Testis (tissue), 5 donors: ENCODE results near the gene FCER1G. TPM values are rescaled to one million over a fixed set of nuclear protein-coding genes. Genes with fewer than 3 reads are reported as not detected.
A peak's percentile ranks its signal among the peaks of the same experiment; 100 is the strongest.

Source experiments
- DNase-seq: peaks from one replicate; pipeline ENCODE4 v3.0.0-alpha.2; 2019
- H3K27ac ChIP-seq, 2 donors: fragments of 200-600 bp; sonication (generic); one replicate each; pipeline ENCODE4 v1.5.1; 2019
- H3K27me3 ChIP-seq: fragments of 200-600 bp; sonication (generic); one replicate; pipeline ENCODE4 v1.5.1; 2019
- H3K36me3 ChIP-seq: fragments of 200-600 bp; sonication (generic); one replicate; pipeline ENCODE4 v1.5.1; 2017; ENCODE audit warnings: low read depth; ENCODE audit errors: missing control alignments
- H3K4me1 ChIP-seq: fragments of 200-600 bp; sonication (generic); one replicate; pipeline ENCODE4 v1.5.1; 2019
- H3K4me3 ChIP-seq, 2 donors: fragments of 200-600 bp; sonication (generic); one replicate each; pipeline ENCODE4 v1.5.1; 2017 to 2019
- H3K9me3 ChIP-seq: fragments of 200-600 bp; sonication (generic); one replicate; pipeline ENCODE4 v1.5.1; 2017
- POLR2A ChIP-seq: fragments of 450-650 bp; IDR thresholded peaks from one replicate; pipeline ENCODE4 v1.6.1; 2017; ENCODE audit warnings: antibody characterized with exemption, mild to moderate bottlenecking, moderate library complexity
- WGBS, 2 donors: methylation state at CpG; one replicate each; pipeline ENCODE4 v1.1.5; 2018; 5-methylcytosine and 5-hydroxymethylcytosine counted together
- intact Hi-C: fragments of 100-400 bp; cut with DNase I; formaldehyde crosslinking; loops from one replicate; pipeline ENCODE4 v1.15.1; 2023; ENCODE audit warnings: low total_unique reads
- long read RNA-seq, 2 donors: transcript quantifications; one replicate each; lab custom pipeline, GENCODE V29; 2026
- polyA plus RNA-seq: library from polyadenylated mRNA; stranded (reverse); fragments of 350-450 nt; fragmentation: Illumina TruSeq; extraction: RNeasy Lipid Tissue Mini Kit (QIAGEN cat#74804); gene quantifications from one replicate; pipeline ENCODE4 v1.2.3, GENCODE V29; 2014; ENCODE audit warnings: low read depth, low replicate concordance; ENCODE audit not compliant: insufficient read depth
- total RNA-seq, 2 donors: library from RNA; depleted of rRNA; stranded (reverse); fragments of >200 nt; gene quantifications; one replicate each; pipeline ENCODE4 v1.2.3, GENCODE V29; 2016
- TF ChIP-seq, protein P1 (sequence below), 3 experiments: fragments of 450-650 bp in 2 of 3; fragments of 200-600 bp in 1 of 3; sonication (generic) in 1 of 3; IDR thresholded peaks; one replicate each; pipeline ENCODE4 v1.5.1; 2016 to 2019; ENCODE audit warnings: antibody characterized with exemption in 3 of 3, mild to moderate bottlenecking in 2 of 3, moderate library complexity in 1 of 3

The FCER1G gene
- total RNA-seq (10 to 100 TPM in 1 of 2 donors, 1 to 10 TPM in 1; 2.1 to 13.3 TPM), polyA plus RNA-seq (60.9 TPM)
- long read RNA-seq, donor 1, transcript FCER1G-201 (5 exons, 591 nt), result major isoform, 9 of 10 reads
- long read RNA-seq, donor 1, partial matches to known transcripts, result 0 of 10 reads
- long read RNA-seq, donor 1, other reads (novel, unspliced or antisense), result 0 of 10 reads
- long read RNA-seq, donor 2, partial matches to known transcripts, result 0 of 4 reads
- long read RNA-seq, donor 2, other reads (novel, unspliced or antisense), result 0 of 4 reads

DNA sequence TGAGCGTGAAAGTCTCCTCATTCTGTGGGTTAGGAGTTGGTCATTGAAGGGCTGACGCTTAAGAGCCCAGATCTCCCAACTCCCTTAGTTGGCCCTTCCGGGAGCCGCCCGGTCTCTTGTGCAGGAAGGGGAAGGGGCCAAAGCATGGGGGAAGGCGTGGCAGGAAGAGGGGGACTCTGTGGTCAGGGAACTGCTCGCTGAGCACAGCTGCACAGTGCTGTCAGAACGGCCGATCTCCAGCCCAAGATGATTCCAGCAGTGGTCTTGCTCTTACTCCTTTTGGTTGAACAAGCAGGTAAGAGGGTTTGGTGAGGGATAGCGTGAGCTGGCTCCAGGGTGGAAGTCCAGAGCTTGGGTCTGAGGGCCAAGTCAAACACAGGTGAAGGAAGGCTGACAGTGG, at the start of gene FCER1G:
TSS of gene FCER1G (plus strand) at position 220 of the 400 bp plus-strand sequence. CDS start at position 247, 27 bp downstream.
- Histone ChIP-seq H3K4me1 (no peaks in the 10 kb centered on the region), H3K4me3 (no peak within 1 kb of the TSS), H3K27ac (no peak within 1 kb of the TSS), H3K9me3 (no peaks in the 10 kb centered on the region), H3K27me3 (no peaks in the 10 kb centered on the region), H3K36me3 (no peaks in the 10 kb centered on the region)
- WGBS, 2 donors, result 74 to 83% methylated on average over 10 of the region's 10 CpGs
- TF ChIP-seq POLR2A, result no peak
- TF ChIP-seq, protein P1, sequence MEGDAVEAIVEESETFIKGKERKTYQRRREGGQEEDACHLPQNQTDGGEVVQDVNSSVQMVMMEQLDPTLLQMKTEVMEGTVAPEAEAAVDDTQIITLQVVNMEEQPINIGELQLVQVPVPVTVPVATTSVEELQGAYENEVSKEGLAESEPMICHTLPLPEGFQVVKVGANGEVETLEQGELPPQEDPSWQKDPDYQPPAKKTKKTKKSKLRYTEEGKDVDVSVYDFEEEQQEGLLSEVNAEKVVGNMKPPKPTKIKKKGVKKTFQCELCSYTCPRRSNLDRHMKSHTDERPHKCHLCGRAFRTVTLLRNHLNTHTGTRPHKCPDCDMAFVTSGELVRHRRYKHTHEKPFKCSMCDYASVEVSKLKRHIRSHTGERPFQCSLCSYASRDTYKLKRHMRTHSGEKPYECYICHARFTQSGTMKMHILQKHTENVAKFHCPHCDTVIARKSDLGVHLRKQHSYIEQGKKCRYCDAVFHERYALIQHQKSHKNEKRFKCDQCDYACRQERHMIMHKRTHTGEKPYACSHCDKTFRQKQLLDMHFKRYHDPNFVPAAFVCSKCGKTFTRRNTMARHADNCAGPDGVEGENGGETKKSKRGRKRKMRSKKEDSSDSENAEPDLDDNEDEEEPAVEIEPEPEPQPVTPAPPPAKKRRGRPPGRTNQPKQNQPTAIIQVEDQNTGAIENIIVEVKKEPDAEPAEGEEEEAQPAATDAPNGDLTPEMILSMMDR (IDR thresholded peaks at IDR 0.05), result no peak
- no peak for DNase-seq
- intact Hi-C loops, result loop anchor here (10.0 kb wide), 1 partner anchor 170 kb away; no protein-coding TSS in a partner anchor

DNA sequence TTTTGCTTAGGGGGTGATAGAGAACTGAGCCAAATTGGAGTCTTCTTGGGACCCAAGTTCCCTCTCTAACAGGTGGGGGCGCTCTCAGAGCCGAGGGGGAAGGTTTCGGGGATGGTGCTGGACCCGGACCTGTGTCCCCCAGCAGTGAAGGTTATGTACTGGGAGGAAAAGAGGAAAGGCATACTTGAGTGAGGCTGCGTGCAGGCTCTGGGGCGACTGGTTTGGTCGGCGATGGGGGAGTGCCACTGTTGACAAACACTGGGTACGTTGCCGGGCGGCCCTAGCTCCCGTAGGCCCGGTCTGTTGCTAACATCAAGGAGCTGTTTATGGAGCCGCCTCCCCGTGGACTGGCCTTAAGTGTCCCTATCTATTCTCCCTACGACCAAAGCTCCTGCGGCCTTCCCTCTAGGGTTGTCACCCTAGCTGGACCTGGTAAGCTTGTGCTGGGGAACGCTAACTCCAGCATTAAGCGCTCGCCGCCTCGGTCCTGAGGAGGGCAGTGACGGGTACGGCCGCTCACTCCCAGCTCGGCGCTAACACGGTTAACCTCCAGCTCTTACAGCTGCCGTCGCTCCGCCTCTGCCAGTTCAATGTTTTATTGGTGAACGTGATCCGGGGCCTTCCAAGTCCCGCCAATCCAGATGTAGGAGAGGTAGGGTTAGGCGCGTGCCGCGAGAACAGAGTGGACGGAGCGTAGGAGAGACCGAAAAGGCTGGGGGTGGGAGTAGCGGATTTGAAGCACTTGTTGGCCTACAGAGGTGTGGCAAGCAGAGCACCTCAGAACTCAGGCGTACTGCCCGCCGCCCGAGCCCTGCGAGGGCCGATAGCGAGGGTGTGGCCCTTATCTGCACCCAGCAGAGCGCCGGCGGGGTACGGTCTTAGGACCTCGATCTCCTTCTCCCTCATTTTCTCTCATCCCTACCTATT, 49.1 kb upstream of the FCER1G start, which contains the start of gene PPOX:
TSS of gene PPOX (plus strand) at position 685 of the 927 bp plus-strand sequence. CDS start 422 bp downstream, outside the sequence.
- TF ChIP-seq, protein P1 (IDR thresholded peaks at IDR 0.05), result peak; percentile 34 to 49 (median 36)
- peak; percentile 51 for TF ChIP-seq POLR2A
- peaks cover 9% of the 10 kb centered on the region for H3K4me1 ChIP-seq
- intact Hi-C loops, result no loop called here
- WGBS, 2 donors, result 0% methylated on average over 40 to 54 of the region's 54 CpGs
- DNase-seq, result peak; percentile 99
- H3K4me3 ChIP-seq, result peak within 1 kb of the TSS; percentile 67 to 74
- no peaks in the 10 kb centered on the region for H3K36me3 ChIP-seq
- no peaks in the 10 kb centered on the region for H3K9me3 ChIP-seq
- peak within 1 kb of the TSS; percentile 83 to 86 for H3K27ac ChIP-seq
- no peaks in the 10 kb centered on the region for H3K27me3 ChIP-seq

DNA sequence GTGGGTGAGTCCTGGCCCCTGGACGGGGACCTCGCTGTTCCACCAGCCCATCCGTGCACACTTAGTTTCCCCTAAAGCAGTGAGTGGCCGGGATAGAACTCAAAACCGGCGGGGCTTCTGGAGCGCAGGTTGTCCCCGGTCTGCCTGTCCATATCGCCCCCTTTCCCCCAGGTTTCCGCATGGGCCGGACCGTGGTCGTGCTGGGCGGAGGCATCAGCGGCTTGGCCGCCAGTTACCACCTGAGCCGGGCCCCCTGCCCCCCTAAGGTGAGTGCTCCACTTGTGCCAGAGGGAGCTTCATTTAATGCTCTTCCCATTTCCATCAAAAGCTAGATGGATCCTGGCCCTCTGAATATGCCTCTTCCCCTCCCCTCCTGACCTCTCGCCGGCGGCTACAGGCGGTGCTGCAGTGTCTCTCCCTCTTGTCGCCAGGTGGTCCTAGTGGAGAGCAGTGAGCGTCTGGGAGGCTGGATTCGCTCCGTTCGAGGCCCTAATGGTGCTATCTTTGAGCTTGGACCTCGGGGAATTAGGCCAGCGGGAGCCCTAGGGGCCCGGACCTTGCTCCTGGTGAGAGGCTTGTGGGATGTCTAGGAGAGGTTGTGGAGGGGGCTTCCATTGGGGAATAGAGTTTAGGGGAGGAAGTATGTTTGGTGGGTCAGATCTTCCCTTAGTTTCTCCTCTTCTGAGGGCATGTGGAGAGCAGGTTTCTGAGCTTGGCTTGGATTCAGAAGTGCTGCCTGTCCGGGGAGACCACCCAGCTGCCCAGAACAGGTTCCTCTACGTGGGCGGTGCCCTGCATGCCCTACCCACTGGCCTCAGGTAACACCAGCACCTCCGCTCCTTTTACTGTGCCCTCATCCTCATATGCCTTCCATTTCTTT, 48.2 kb upstream of the FCER1G start:
- H3K4me1 ChIP-seq, result peaks cover 4% of the 10 kb centered on the region
- H3K27me3 ChIP-seq, result no peaks in the 10 kb centered on the region
- no peak for DNase-seq
- TF ChIP-seq POLR2A, result no peak
- TF ChIP-seq, protein P1 (IDR thresholded peaks at IDR 0.05), result no peak
- H3K36me3 ChIP-seq, result no peaks in the 10 kb centered on the region
- peak overlapping the region; percentile 67 to 74 for H3K4me3 ChIP-seq
- no peaks in the 10 kb centered on the region for H3K9me3 ChIP-seq
- peak overlapping the region; percentile 83 to 86 for H3K27ac ChIP-seq
- intact Hi-C loops, result no loop called here
- WGBS, 2 donors, result 4 to 8% methylated on average over 17 to 33 of the region's 33 CpGs

DNA sequence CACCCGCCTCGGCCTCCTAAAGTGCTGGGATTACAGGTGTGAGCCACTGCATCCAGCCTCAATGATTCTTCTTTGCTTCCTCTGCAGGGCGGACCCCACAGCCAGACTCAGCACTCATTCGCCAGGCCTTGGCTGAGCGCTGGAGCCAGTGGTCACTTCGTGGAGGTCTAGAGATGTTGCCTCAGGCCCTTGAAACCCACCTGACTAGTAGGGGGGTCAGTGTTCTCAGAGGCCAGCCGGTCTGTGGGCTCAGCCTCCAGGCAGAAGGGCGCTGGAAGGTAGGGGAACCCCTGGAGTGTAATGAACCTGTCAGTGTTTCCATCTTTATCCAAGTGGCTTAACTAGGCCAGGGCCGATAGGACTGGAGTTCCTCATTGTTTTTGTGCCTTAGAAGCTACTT, 46.2 kb upstream of the FCER1G start:
- Histone ChIP-seq H3K9me3 (no peaks in the 10 kb centered on the region), H3K27ac (no peak overlapping the region), H3K36me3 (no peaks in the 10 kb centered on the region), H3K4me1 (peaks cover 13% of the 10 kb centered on the region), H3K27me3 (no peaks in the 10 kb centered on the region), H3K4me3 (no peak overlapping the region)
- intact Hi-C loops, result no loop called here
- WGBS, 2 donors, result 92 to 97% methylated on average over 9 of the region's 9 CpGs
- DNase-seq, result no peak
- no peak for TF ChIP-seq POLR2A
- TF ChIP-seq, protein P1 (IDR thresholded peaks at IDR 0.05), result no peak
